Lower lobe of right lung (tissue), 2 donors: ENCODE measurements around the gene HTRA2. TPM values are rescaled to one million over a fixed set of nuclear protein-coding genes. Genes with fewer than 3 reads are reported as not detected.
A peak's percentile ranks its signal among the peaks of the same experiment; 100 is the strongest.

Experiments
- ATAC-seq, 2 donors: fragments of 200-7000 bp; cut with Tn5 transposase; one replicate each; pipeline ENCODE4 v1.9.1; 2020 to 2022; ENCODE audit warnings: mild to moderate bottlenecking in 2 of 2, moderate library complexity in 2 of 2
- DNase-seq: peaks from one replicate; pipeline ENCODE4 v3.0.0-alpha.2; 2020
- H3K27ac ChIP-seq: fragments of 200-600 bp; one replicate; pipeline ENCODE4 v1.8.0; 2022
- H3K27me3 ChIP-seq: fragments of 200-600 bp; one replicate; pipeline ENCODE4 v1.8.0; 2022; ENCODE audit warnings: low read depth
- H3K36me3 ChIP-seq: fragments of 200-600 bp; one replicate; pipeline ENCODE4 v1.8.0; 2022; ENCODE audit warnings: mild to moderate bottlenecking
- H3K4me1 ChIP-seq: fragments of 200-600 bp; one replicate; pipeline ENCODE4 v1.8.0; 2022
- H3K4me3 ChIP-seq: fragments of 200-600 bp; one replicate; pipeline ENCODE4 v1.8.0; 2022; ENCODE audit warnings: mild to moderate bottlenecking
- H3K9me3 ChIP-seq: fragments of 200-600 bp; one replicate; pipeline ENCODE4 v1.8.0; 2022
- intact Hi-C: fragments of 100-400 bp; cut with DNase I; formaldehyde crosslinking; loops from one replicate; pipeline ENCODE4 v1.11.0; 2022
- total RNA-seq: library from RNA; stranded (reverse); fragmentation: NEBNext Ultra II Directional; extraction: Animal tissue kit (Norgen Biotek cat#: 25700); gene quantifications from one replicate; pipeline ENCODE4 v1.2.1, GENCODE V29; 2021
- TF ChIP-seq, protein P1 (sequence below): fragments of 200-600 bp; IDR thresholded peaks from one replicate; pipeline ENCODE4 v1.8.0; 2022; ENCODE audit warnings: antibody characterized with exemption, mild to moderate bottlenecking
- donor health status: DM: no; HTN: yes; CAD: no; lungs with severe emphysema.

HTRA2 gene
- total RNA-seq, 1 donor from 2014 or later: 34.3 TPM

- TF ChIP-seq, protein P1, sequence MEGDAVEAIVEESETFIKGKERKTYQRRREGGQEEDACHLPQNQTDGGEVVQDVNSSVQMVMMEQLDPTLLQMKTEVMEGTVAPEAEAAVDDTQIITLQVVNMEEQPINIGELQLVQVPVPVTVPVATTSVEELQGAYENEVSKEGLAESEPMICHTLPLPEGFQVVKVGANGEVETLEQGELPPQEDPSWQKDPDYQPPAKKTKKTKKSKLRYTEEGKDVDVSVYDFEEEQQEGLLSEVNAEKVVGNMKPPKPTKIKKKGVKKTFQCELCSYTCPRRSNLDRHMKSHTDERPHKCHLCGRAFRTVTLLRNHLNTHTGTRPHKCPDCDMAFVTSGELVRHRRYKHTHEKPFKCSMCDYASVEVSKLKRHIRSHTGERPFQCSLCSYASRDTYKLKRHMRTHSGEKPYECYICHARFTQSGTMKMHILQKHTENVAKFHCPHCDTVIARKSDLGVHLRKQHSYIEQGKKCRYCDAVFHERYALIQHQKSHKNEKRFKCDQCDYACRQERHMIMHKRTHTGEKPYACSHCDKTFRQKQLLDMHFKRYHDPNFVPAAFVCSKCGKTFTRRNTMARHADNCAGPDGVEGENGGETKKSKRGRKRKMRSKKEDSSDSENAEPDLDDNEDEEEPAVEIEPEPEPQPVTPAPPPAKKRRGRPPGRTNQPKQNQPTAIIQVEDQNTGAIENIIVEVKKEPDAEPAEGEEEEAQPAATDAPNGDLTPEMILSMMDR: no peak
Observed at GRCh38 chr2:74540291-74540690, 10.6 kb downstream of the HTRA2 start.

GRCh38 chr2:74542978-74543377 lies 13.2 kb downstream of the HTRA2 start:
- no peaks in the 10 kb centered on the region for H3K9me3 ChIP-seq
- no peaks in the 10 kb centered on the region for H3K4me1 ChIP-seq
- no peaks in the 10 kb centered on the region for H3K36me3 ChIP-seq
- intact Hi-C loops: no loop called here
- no peaks in the 10 kb centered on the region for H3K27me3 ChIP-seq
- no peak overlapping the region for H3K27ac ChIP-seq
- ATAC-seq (no peak), DNase-seq (no peak)
- no peak overlapping the region for H3K4me3 ChIP-seq
- TF ChIP-seq, protein P1: no peak

More at GRCh38 chr2:74540291-74540690, 10.6 kb downstream of the HTRA2 start:
- DNase-seq (no peak), ATAC-seq (peak in 1 of 2 donors; percentile 6)
- Histone ChIP-seq H3K27ac (peak overlapping the region; percentile 39), H3K4me1 (no peaks in the 10 kb centered on the region), H3K36me3 (no peaks in the 10 kb centered on the region), H3K4me3 (no peak overlapping the region), H3K27me3 (no peaks in the 10 kb centered on the region), H3K9me3 (no peaks in the 10 kb centered on the region)
- intact Hi-C loops: no loop called here

- intact Hi-C loops: no loop called here
- Histone ChIP-seq H3K36me3 (no peaks in the 10 kb centered on the region), H3K27ac (no peak overlapping the region), H3K9me3 (no peaks in the 10 kb centered on the region), H3K4me3 (no peak overlapping the region), H3K4me1 (peaks cover 12% of the 10 kb centered on the region), H3K27me3 (no peaks in the 10 kb centered on the region)
- DNase-seq: no peak
- no peak for ATAC-seq
- TF ChIP-seq, protein P1: no peak
Observed at GRCh38 chr2:74544634-74545033, 14.9 kb downstream of the HTRA2 start.

GRCh38 chr2:74546004-74546403 lies 16.3 kb downstream of the HTRA2 start:
- no peaks in the 10 kb centered on the region for H3K27me3 ChIP-seq

GRCh38 chr2:74548285-74548899 lies 18.7 kb downstream of the HTRA2 start:
- intact Hi-C loops: no loop called here
- Histone ChIP-seq H3K36me3 (no peaks in the 10 kb centered on the region), H3K4me1 (peaks cover 24% of the 10 kb centered on the region), H3K27me3 (no peaks in the 10 kb centered on the region), H3K4me3 (peak overlapping the region; percentile 78), H3K27ac (peak overlapping the region; percentile 81), H3K9me3 (no peaks in the 10 kb centered on the region)
- TF ChIP-seq, protein P1: no peak
- no peak for DNase-seq
- ATAC-seq: no peak

More at GRCh38 chr2:74546004-74546403, 16.3 kb downstream of the HTRA2 start:
- Histone ChIP-seq H3K4me1 (peaks cover 19% of the 10 kb centered on the region), H3K27ac (no peak overlapping the region), H3K36me3 (no peaks in the 10 kb centered on the region), H3K4me3 (no peak overlapping the region), H3K9me3 (no peaks in the 10 kb centered on the region)
- no peak for ATAC-seq
- intact Hi-C loops: no loop called here
- no peak for DNase-seq
- TF ChIP-seq, protein P1: no peak
